Measurements from ENCODE around the gene STK17B. TPM values are rescaled to one million over a fixed set of nuclear protein-coding genes. Genes with fewer than 3 reads are reported as not detected.

Gene STK17B
- total and polyA plus RNA-seq, 9 of the 15 experiments (the other 6 are each of a cell fraction or from before 2014, with no cell fraction given), result 2.3 to 17.7 (median 8.5) TPM

DNA sequence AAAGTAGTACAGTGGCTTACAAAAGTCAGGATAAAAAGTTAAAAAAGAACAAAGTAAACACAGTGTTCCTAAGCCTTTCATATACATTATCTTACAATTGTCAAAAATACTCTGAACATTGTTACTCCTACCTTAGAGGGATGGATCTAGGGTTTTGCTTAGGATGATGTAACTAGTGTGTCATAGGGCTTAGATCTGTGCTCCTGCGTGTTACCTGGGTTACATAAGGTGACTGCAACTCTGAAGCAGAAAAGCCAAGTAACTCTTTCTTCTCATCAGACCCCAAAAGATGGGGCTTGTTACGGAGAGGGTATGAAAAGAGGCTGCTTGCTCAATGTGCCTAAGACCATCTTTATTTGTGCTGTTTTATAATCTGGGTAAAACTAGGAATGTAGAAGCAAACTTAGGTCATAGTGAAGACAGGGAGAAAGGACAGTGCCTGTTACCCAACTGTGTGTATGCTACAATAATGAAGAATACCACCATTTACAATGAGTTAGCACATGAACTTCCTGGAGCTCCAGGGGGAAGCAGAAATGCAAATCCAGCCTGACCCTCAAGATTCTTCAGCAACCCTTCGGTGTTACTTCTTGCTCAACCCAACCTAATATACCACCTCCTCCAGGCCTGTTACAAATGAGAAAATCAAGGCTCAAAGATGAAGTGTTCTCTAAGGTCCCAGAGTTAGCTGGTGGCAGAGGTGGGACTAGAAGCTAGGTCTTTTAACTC is 42.0 kb upstream of the STK17B start (continued):
- TF ChIP-seq ZNF347 (CRISPR knock-in tag; IDR thresholded peaks at IDR 0.05; ENCODE audit: low read depth), result no peak
- TF ChIP-seq RFX1 (IDR thresholded peaks at IDR 0.05), result peak; percentile 42
- TF ChIP-seq CBFA2T2 (conservative IDR thresholded peaks at IDR 0.05), result no peak
- peak; percentile 54 for TF ChIP-seq CEBPG (CRISPR knock-in tag; IDR thresholded peaks at IDR 0.05)
- peak in 1 of 2 experiments; percentile 88; a peak in 2 of 4 replicates for TF ChIP-seq CEBPG (tag; conservative IDR thresholded peaks at IDR 0.05 in 1 of 2, IDR thresholded peaks at IDR 0.05 in 1 of 2)
- no peak for TF ChIP-seq ILF3 (IDR thresholded peaks at IDR 0.05; ENCODE audit: borderline replicate concordance)
- TF ChIP-seq ZNF584 (CRISPR knock-in tag; IDR thresholded peaks at IDR 0.05; ENCODE audit: low read depth), result 0 out of 2 replicates have a peak, but pooled peaks have one; percentile 22

DNA sequence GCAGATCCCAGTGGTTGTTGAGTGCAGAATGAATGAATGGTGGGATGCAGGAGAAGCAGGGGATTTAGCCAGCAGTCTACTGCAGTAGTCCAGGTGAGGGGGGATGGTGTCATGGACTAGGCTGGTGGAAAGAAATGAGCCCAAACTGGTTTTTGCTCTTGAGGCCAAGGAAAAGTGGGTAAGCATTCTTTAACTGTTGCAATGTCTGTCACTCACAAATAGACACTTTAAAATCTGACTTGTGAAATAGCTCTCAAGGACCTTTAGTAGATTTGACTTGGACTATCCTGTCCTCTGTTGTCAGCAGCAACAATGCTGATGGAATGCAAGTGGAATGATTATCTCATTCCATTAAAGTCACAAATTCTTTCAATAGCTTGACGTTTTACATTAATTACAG is 37.5 kb upstream of the STK17B start:
- Histone ChIP-seq H3K9ac (ENCODE audit: insufficient read depth in 1 of 2, low read depth in 2 of 2, low read length in 2 of 2) (no peak overlapping the region), H3K9me3 (replicated peaks; ENCODE audit: control insufficient read depth, insufficient read depth, low read depth, low read length) (no peaks in the 10 kb centered on the region), H3K4me2 (ENCODE audit: insufficient read depth, low read length) (no peak overlapping the region), H3K9me1 (ENCODE audit: control insufficient read depth, insufficient read depth, low read length) (no peaks in the 10 kb centered on the region), H3K36me3 (ENCODE audit: control insufficient read depth, insufficient read depth, low read length) (no peaks in the 10 kb centered on the region), H3K27ac (ENCODE audit: extremely low read depth, low read depth, low read length) (no peak overlapping the region), H4K20me1 (replicated peaks; ENCODE audit: control insufficient read depth, insufficient read depth, low read length) (no peaks in the 10 kb centered on the region), H3K4me3 (no peak overlapping the region), H3K27me3 (ENCODE audit: control insufficient read depth in 2 of 2, insufficient read depth in 2 of 2, low read length in 2 of 2) (no peaks in the 10 kb centered on the region), H3K4me1 (replicated peaks in 1 of 2; ENCODE audit: control insufficient read depth in 2 of 2, insufficient read depth in 2 of 2, low read length in 2 of 2) (peaks cover 0 to 6% of the 10 kb centered on the region in 2 experiments; a peak in 2 of 5 replicates), H3K79me2 (ENCODE audit: control insufficient read depth, insufficient read depth, low read length) (no peaks in the 10 kb centered on the region), H2AFZ (ENCODE audit: low read depth, low read length) (no peak overlapping the region)
- intact Hi-C loops (cut with micrococcal nuclease) (no loop called here), in situ Hi-C loops (cut with MboI) (no loop called here)
- ATAC-seq (no peak), FAIRE-seq (no peak), DNase-seq (ENCODE audit: extremely low read depth in 1 of 4, low spot score in 3 of 4) (no peak)
- BruUV-seq (replicated peaks), result no TSS peak
- ChIA-PET CTCF (ENCODE audit: low intra/inter-chr PET ratio) (no interaction called here), POLR2A (no interaction called here)
- TF ChIP-seq, protein P1, sequence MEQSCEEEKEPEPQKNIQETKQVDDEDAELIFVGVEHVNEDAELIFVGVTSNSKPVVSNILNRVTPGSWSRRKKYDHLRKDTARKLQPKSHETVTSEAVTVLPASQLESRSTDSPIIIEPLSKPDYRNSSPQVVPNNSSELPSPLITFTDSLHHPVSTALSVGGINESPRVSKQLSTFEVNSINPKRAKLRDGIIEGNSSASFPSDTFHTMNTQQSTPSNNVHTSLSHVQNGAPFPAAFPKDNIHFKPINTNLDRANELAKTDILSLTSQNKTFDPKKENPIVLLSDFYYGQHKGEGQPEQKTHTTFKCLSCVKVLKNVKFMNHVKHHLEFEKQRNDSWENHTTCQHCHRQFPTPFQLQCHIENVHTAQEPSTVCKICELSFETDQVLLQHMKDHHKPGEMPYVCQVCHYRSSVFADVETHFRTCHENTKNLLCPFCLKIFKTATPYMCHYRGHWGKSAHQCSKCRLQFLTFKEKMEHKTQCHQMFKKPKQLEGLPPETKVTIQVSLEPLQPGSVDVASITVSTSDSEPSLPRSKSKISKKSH (CRISPR knock-in tag; IDR thresholded peaks at IDR 0.05), result no peak
- TF ChIP-seq ESRRA (IDR thresholded peaks at IDR 0.05; ENCODE audit: borderline replicate concordance, low read depth), result peak; percentile 64
- WGBS (ENCODE audit: insufficient coverage, low coverage, missing lambda C conversion rate), result 25% methylated on average over 1 of the region's 1 CpG
